ENCODE results near the gene TMIGD3.

DNA sequence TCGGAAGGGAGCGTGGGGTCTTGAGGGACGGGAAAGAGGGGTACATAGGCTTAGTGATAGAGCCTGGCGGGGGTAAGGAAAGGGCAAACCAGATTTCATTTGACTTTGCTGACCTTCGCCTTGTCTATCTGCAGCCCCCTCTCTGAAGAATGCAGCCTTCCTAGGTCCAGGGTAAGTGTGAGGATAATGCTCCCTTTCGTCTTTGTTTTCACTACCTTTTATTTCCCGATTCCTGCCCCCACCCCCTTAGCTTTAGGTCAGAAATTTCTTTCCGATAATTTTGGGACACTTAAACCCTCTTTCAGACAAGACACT lies 53.8 kb downstream of the TMIGD3 start:
- TF ChIP-seq, protein P1, sequence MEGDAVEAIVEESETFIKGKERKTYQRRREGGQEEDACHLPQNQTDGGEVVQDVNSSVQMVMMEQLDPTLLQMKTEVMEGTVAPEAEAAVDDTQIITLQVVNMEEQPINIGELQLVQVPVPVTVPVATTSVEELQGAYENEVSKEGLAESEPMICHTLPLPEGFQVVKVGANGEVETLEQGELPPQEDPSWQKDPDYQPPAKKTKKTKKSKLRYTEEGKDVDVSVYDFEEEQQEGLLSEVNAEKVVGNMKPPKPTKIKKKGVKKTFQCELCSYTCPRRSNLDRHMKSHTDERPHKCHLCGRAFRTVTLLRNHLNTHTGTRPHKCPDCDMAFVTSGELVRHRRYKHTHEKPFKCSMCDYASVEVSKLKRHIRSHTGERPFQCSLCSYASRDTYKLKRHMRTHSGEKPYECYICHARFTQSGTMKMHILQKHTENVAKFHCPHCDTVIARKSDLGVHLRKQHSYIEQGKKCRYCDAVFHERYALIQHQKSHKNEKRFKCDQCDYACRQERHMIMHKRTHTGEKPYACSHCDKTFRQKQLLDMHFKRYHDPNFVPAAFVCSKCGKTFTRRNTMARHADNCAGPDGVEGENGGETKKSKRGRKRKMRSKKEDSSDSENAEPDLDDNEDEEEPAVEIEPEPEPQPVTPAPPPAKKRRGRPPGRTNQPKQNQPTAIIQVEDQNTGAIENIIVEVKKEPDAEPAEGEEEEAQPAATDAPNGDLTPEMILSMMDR (conservative IDR thresholded peaks at IDR 0.05) = no peak
- no peak for TF ChIP-seq EZH2 (IDR thresholded peaks at IDR 0.05; ENCODE audit: low read depth)
